H1 (cell line): Measurements from ENCODE around the gene DDA1. TPM values are rescaled to one million over a fixed set of nuclear protein-coding genes. Genes with fewer than 3 reads are reported as not detected.

Experiments
- CTCF ChIA-PET: fragments of 300-600 bp; sonication (Branson Sonifier 250); formaldehyde crosslinking; loops from one replicate; lab custom pipeline; 2021; ENCODE audit not compliant: partially characterized antibody; lab: Charles Lee
- POLR2A ChIA-PET: fragments of 300-600 bp; sonication (Branson Sonifier 250); formaldehyde crosslinking; loops from one replicate; lab custom pipeline; 2021; ENCODE audit warnings: inconsistent platforms; ENCODE audit not compliant: partially characterized antibody; lab: Charles Lee
- DNase-seq, 2 experiments: peaks; one replicate each; pipeline versions ENCODE4 v3.0.0 to v3.0.0-alpha.2; 2010 to 2022; ENCODE audit warnings: low spot score in 2 of 2, low read depth in 1 of 2, mixed read lengths in 1 of 2
- FAIRE-seq: peaks from 2 replicates; lab custom pipeline; 2011; peaks lifted over from hg19 to GRCh38; lab: Jason Lieb, UNC
- H2AFZ ChIP-seq: 2 replicates; pipeline ENCODE4 v1.8.1; 2012; ENCODE audit warnings: low read length, inconsistent platforms
- H2AK5ac ChIP-seq: 2 replicates; pipeline ENCODE4 v1.6.1; 2013; ENCODE audit warnings: low read depth, low read length
- H2BK120ac ChIP-seq: replicated peaks from 2 replicates; pipeline ENCODE3; 2013; ENCODE audit warnings: low read depth, low read length, inconsistent platforms
- H2BK12ac ChIP-seq: 2 replicates; pipeline ENCODE4 v1.6.1; 2013; ENCODE audit warnings: low read depth, low read length
- H2BK15ac ChIP-seq: 2 replicates; pipeline ENCODE4 v1.6.1; 2013; ENCODE audit warnings: low read length
- H2BK20ac ChIP-seq: 2 replicates; pipeline ENCODE4 v1.6.1; 2013; ENCODE audit warnings: low read length
- H2BK5ac ChIP-seq: 2 replicates; pipeline ENCODE4 v1.6.1; 2013; ENCODE audit warnings: low read depth, low read length
- H3K14ac ChIP-seq: 2 replicates; pipeline ENCODE4 v1.6.1; 2013; ENCODE audit warnings: inconsistent platforms; ENCODE audit not compliant: insufficient read length
- H3K18ac ChIP-seq: 2 replicates; pipeline ENCODE4 v1.6.1; 2013; ENCODE audit warnings: low read length; ENCODE audit errors: extremely low read depth
- H3K23ac ChIP-seq: 2 replicates; pipeline ENCODE4 v1.6.1; 2013; ENCODE audit warnings: inconsistent platforms; ENCODE audit not compliant: insufficient read length
- H3K23me2 ChIP-seq: 2 replicates; pipeline ENCODE4 v1.6.1; 2013; ENCODE audit warnings: low read depth, low read length
- H3K27ac ChIP-seq: 2 replicates; pipeline ENCODE4 v1.6.1; 2011; ENCODE audit warnings: low read depth, low read length, inconsistent platforms
- H3K27me3 ChIP-seq, 4 experiments: replicated peaks in 1 of 4; 1 replicate in 1 of 4; 2 replicates in 3 of 4; pipeline versions ENCODE4 v1.6.1 to v1.8.1; 2011 to 2013; ENCODE audit warnings: low read length in 3 of 4, mild to moderate bottlenecking in 3 of 4, inconsistent platforms in 2 of 4, mixed read lengths in 2 of 4, moderate library complexity in 1 of 4; ENCODE audit not compliant: control insufficient read depth in 3 of 4, insufficient read depth in 3 of 4; ENCODE audit errors: extremely low read depth in 1 of 4
- H3K36me3 ChIP-seq, 4 experiments: 2 replicates each; pipeline versions ENCODE4 v1.6.1 to v1.8.1; 2011 to 2013; ENCODE audit warnings: mild to moderate bottlenecking in 4 of 4, low read length in 3 of 4, moderate library complexity in 2 of 4, control low read depth in 1 of 4, inconsistent platforms in 1 of 4; ENCODE audit not compliant: insufficient read depth in 4 of 4, control insufficient read depth in 2 of 4
- H3K4ac ChIP-seq: replicated peaks from 2 replicates; pipeline ENCODE3; 2013; ENCODE audit warnings: low read length, low read depth, mixed read lengths, inconsistent platforms; ENCODE audit not compliant: insufficient read length
- H3K4me1 ChIP-seq, 4 experiments: replicated peaks in 1 of 4; 1 replicate in 1 of 4; 2 replicates in 3 of 4; pipeline versions ENCODE4 v1.6.1 to v1.8.1; 2011 to 2013; ENCODE audit warnings: low read length in 3 of 4, inconsistent platforms in 2 of 4, mixed read lengths in 1 of 4; ENCODE audit not compliant: insufficient read depth in 4 of 4, control insufficient read depth in 3 of 4
- H3K4me2 ChIP-seq, 2 experiments: 2 replicates each; pipeline versions ENCODE4 v1.6.1 to v1.8.1; 2011 to 2013; ENCODE audit warnings: low read depth in 2 of 2, low read length in 2 of 2, control low read depth in 1 of 2, inconsistent platforms in 1 of 2, mild to moderate bottlenecking in 1 of 2; ENCODE audit not compliant: insufficient read depth in 1 of 2
- H3K4me3 ChIP-seq, 4 experiments: fragments of 200-600, 300-600 bp in 1 of 4; sonication (generic), shearing (Covaris generic), sonication (Bioruptor Twin) in 1 of 4; 2 replicates each; pipeline versions ENCODE4 v1.5.1 to v1.8.1; 2011 to 2016; ENCODE audit warnings: low read length in 4 of 4, low read depth in 3 of 4, control low read depth in 2 of 4, inconsistent platforms in 2 of 4, mild to moderate bottlenecking in 2 of 4, mixed read lengths in 1 of 4, moderate library complexity in 1 of 4; ENCODE audit not compliant: insufficient read depth in 2 of 4; ENCODE audit errors: extremely low read depth in 1 of 4
- H3K56ac ChIP-seq: replicated peaks from 2 replicates; pipeline ENCODE3; 2013; ENCODE audit warnings: low read depth, mild to moderate bottlenecking, mixed read lengths, low read length, inconsistent platforms; ENCODE audit not compliant: insufficient read length
- H3K79me1 ChIP-seq: 2 replicates; pipeline ENCODE4 v1.6.1; 2013; ENCODE audit warnings: low read depth, low read length, control low read depth
- H3K79me2 ChIP-seq, 2 experiments: 2 replicates each; pipeline versions ENCODE4 v1.6.1 to v1.8.1; 2012 to 2013; ENCODE audit warnings: low read length in 2 of 2, mild to moderate bottlenecking in 2 of 2, inconsistent platforms in 1 of 2; ENCODE audit not compliant: insufficient read depth in 2 of 2, control insufficient read depth in 1 of 2
- H3K9ac ChIP-seq, 4 experiments: replicated peaks in 1 of 4; 1 replicate in 1 of 4; 2 replicates in 3 of 4; pipeline versions ENCODE4 v1.6.1 to v1.8.1; 2011 to 2013; ENCODE audit warnings: low read depth in 3 of 4, low read length in 3 of 4, control low read depth in 2 of 4, mild to moderate bottlenecking in 2 of 4, moderate library complexity in 2 of 4, inconsistent platforms in 1 of 4; ENCODE audit errors: extremely low read depth in 1 of 4
- H3K9me3 ChIP-seq, 2 experiments: 2 replicates each; pipeline versions ENCODE4 v1.6.1 to v1.8.1; 2012 to 2013; ENCODE audit warnings: mild to moderate bottlenecking in 2 of 2, moderate library complexity in 2 of 2, control low read depth in 1 of 2, inconsistent platforms in 1 of 2, low read depth in 1 of 2, low read length in 1 of 2, mixed read lengths in 1 of 2; ENCODE audit not compliant: insufficient read depth in 2 of 2
- H4K20me1 ChIP-seq, 2 experiments: replicated peaks in 1 of 2; 2 replicates each; pipeline versions ENCODE3 to v1.8.1; 2011 to 2013; ENCODE audit warnings: inconsistent platforms in 2 of 2, low read length in 2 of 2, mild to moderate bottlenecking in 1 of 2; ENCODE audit not compliant: insufficient read depth in 2 of 2, control insufficient read depth in 1 of 2
- H4K5ac ChIP-seq: 2 replicates; pipeline ENCODE4 v1.6.1; 2013; ENCODE audit warnings: low read length, low read depth, mixed read lengths, inconsistent platforms; ENCODE audit not compliant: insufficient read length
- H4K8ac ChIP-seq: 2 replicates; pipeline ENCODE4 v1.8.0; 2013; ENCODE audit warnings: mild to moderate bottlenecking, moderate library complexity, low read length, inconsistent platforms; ENCODE audit not compliant: insufficient read depth; ENCODE audit errors: extremely low read depth
- H4K91ac ChIP-seq: replicated peaks from 2 replicates; pipeline ENCODE3; 2013; ENCODE audit warnings: low read length, mixed read lengths, inconsistent platforms; ENCODE audit not compliant: insufficient read length
- CHD2 ChIP-seq: IDR thresholded peaks from 2 replicates; pipeline ENCODE4 v1.6.1; 2012; ENCODE audit warnings: low read length, improper control_type of control experiment
- CTBP2 ChIP-seq: IDR thresholded peaks from 2 replicates; pipeline ENCODE4 v1.7.0; 2011; ENCODE audit warnings: borderline replicate concordance, mild to moderate bottlenecking, moderate library complexity, mixed read lengths, low read length; ENCODE audit not compliant: insufficient read depth, insufficient read length
- FOSL1 ChIP-seq: IDR thresholded peaks from 2 replicates; pipeline ENCODE4 v1.6.1; 2011; ENCODE audit warnings: mild to moderate bottlenecking, low read depth, low read length, moderate library complexity; ENCODE audit not compliant: insufficient read depth
- GABPA ChIP-seq: IDR thresholded peaks from 2 replicates; pipeline ENCODE4 v1.6.1; 2011; ENCODE audit warnings: mild to moderate bottlenecking, low read length, moderate library complexity, borderline replicate concordance; ENCODE audit not compliant: insufficient read depth
- MAFK ChIP-seq: IDR thresholded peaks from 2 replicates; pipeline ENCODE4 v1.6.1; 2012; ENCODE audit warnings: low read depth, mild to moderate bottlenecking, improper control_type of control experiment, low read length
- POLR2A ChIP-seq, 2 experiments: IDR thresholded peaks; 1 replicate in 1 of 2; 2 replicates in 1 of 2; pipeline ENCODE4 v1.6.1; 2011; ENCODE audit warnings: low read depth in 2 of 2, low read length in 2 of 2, mild to moderate bottlenecking in 2 of 2; ENCODE audit errors: control extremely low read depth in 1 of 2
- POLR2AphosphoS5 ChIP-seq: IDR thresholded peaks from 2 replicates; pipeline ENCODE4 v1.6.1; 2011; ENCODE audit warnings: low read depth, low read length
- RXRA ChIP-seq: IDR thresholded peaks from 2 replicates; pipeline ENCODE4 v1.6.1; 2011; ENCODE audit warnings: low read depth, mild to moderate bottlenecking, low read length, moderate library complexity; ENCODE audit not compliant: insufficient read depth
- SIN3A ChIP-seq, 2 experiments: IDR thresholded peaks in 1 of 2; conservative IDR thresholded peaks in 1 of 2; 2 replicates each; pipeline ENCODE4 v1.6.1; 2011 to 2012; ENCODE audit warnings: low read length in 2 of 2, improper control_type of control experiment in 1 of 2, low read depth in 1 of 2, mild to moderate bottlenecking in 1 of 2
- SP1 ChIP-seq: IDR thresholded peaks from 2 replicates; pipeline ENCODE4 v1.6.1; 2011; ENCODE audit warnings: low read depth, low read length
- YY1 ChIP-seq: IDR thresholded peaks from 2 replicates; pipeline ENCODE4 v1.6.1; 2011; ENCODE audit warnings: low read depth, mild to moderate bottlenecking, low read length
- WGBS, 2 experiments: shearing (Covaris generic) in 1 of 2; methylation state at CpG; one replicate each; pipeline versions ENCODE4 v1.1.6 to v1.1.7; 2013 to 2015; ENCODE audit warnings: low lambda C conversion rate in 2 of 2, mixed read lengths in 2 of 2, inconsistent platforms in 1 of 2, low coverage in 1 of 2, missing lambda C conversion rate in 1 of 2; ENCODE audit not compliant: insufficient replicate concordance in 2 of 2, insufficient coverage in 1 of 2, insufficient read length in 1 of 2; ENCODE audit errors: extremely low coverage in 1 of 2, missing lambda C conversion rate in 1 of 2; 5-methylcytosine and 5-hydroxymethylcytosine counted together
- polyA plus RNA-seq, 7 experiments: library from polyadenylated mRNA; depleted of rRNA in 3 of 7; stranded (reverse) in 5 of 7; unstranded in 2 of 7; fragments of >200 nt in 5 of 7; fragments of 200-250 nt in 2 of 7; gene quantifications; 1 replicate in 5 of 7; 2 replicates in 1 of 7; 4 replicates in 1 of 7; pipeline versions ENCODE4 v1.2.1 to v1.2.3, GENCODE V29; 2011 to 2013; ENCODE audit warnings: missing spikeins in 2 of 7, mixed read lengths in 2 of 7
- total RNA-seq: library from RNA; stranded (reverse); fragmentation: NEBNext Ultra II Directional; extraction: Animal tissue kit (Norgen Biotek cat#: 25700); gene quantifications from 2 replicates; pipeline ENCODE4 v1.2.1, GENCODE V29; 2021

DDA1 gene
- total and polyA plus RNA-seq, 2 of the 8 experiments (the other 6 are each of a cell fraction or from before 2014, with no cell fraction given): 29.2 to 34.5 TPM

DNA sequence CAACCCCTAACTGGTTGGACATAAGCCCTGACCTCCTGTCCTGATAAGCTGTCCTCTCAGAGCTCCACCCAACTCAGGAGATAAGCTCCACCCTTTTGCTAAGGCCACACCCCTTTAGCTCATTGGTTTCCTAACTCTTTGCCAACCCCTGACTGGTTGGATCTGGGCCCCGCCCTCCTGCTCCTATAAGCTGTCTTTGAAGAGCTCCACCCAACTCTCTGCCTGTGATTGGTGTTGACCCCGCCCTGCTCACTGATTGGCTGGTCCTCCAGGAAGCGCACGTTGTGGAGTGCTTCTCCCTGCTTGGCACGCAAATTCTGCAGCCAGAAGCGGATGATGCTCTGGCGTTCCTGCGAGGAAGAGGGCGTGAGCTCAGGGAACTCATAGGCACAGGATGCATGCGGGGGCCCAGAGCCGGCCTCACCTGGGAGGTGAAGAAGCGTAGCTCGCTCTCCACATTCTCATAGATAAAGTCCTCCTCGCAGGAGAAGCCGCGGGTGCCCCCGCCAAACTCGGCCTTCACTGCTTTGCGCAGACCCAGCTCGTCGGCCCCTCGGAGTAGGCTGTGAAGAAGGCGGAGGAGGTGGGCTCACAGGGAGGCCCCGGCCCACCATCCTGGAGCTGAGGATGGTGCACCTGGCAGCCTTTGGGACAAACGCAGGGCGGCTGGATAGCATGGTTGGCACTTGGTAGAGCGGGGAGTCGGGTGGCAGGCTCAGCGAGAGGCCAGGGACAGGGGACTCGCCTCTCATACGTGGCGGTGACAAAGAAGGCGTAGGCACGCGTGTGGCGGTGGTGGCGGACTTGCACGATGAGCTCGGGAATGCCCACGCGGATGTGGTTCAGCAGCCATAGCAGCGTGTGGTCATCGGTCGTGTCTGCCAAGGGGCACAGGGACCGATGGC lies 23.6 kb downstream of the DDA1 start:
- H3K36me3 ChIP-seq: no peaks in the 10 kb centered on the region
- peak overlapping the region; percentile 53; the same call in 1 of the 2 replicates for H2BK15ac ChIP-seq
- no peak overlapping the region for H2AFZ ChIP-seq
- H2BK12ac ChIP-seq: peak overlapping the region; percentile 97; the same call in 1 of the 2 replicates
- peaks cover 22% of the 10 kb centered on the region for H3K23me2 ChIP-seq
- FAIRE-seq (peak; percentile 71), DNase-seq (peak; percentile 62 to 77)
- 0 out of 2 replicates have a peak, but pooled peaks cover 2% of the 10 kb centered on the region for H3K79me1 ChIP-seq
- no peaks in the 10 kb centered on the region; a peak in 1 of 7 replicates for H3K27me3 ChIP-seq
- H3K4ac ChIP-seq: peak overlapping the region; percentile 54
- H3K4me1 ChIP-seq: peaks cover 0 to 23% (median 17%) of the 10 kb centered on the region in 4 experiments; a peak in 6 of 7 replicates
- peak overlapping the region; percentile 60; the same call in 1 of the 2 replicates for H2BK5ac ChIP-seq
- H3K4me2 ChIP-seq: peak overlapping the region; percentile 29 to 71; a peak in 3 of 4 replicates
- peak overlapping the region; percentile 79 for H4K91ac ChIP-seq
- H3K79me2 ChIP-seq: no peaks in the 10 kb centered on the region
- no peak overlapping the region for H4K5ac ChIP-seq
- H3K9me3 ChIP-seq: no peaks in the 10 kb centered on the region
- H3K27ac ChIP-seq: no peak overlapping the region
- H2BK20ac ChIP-seq: no peak overlapping the region
- H3K23ac ChIP-seq: no peak overlapping the region
- peak overlapping the region; percentile 37 for H2BK120ac ChIP-seq
- peak overlapping the region in 3 of 4 experiments; percentile 2 to 21 (median 4); a peak in 2 of 8 replicates for H3K4me3 ChIP-seq
- ChIA-PET CTCF (interaction anchor here (0.6 to 3.0 kb wide), 21 partner anchors 10 to 234 kb away, joined by 3 to 14 read pairs (median 4); partner anchors contain the start of genes DDA1 and MRPL34), POLR2A (interaction anchor here (0.5 to 17.1 kb wide), 11 partner anchors 7 to 1583 kb away, joined by 3 to 329 read pairs (median 5); partner anchors contain the start of genes ABHD8, ANKLE1, DDA1 and MRPL34)
- no peak overlapping the region for H3K9ac ChIP-seq
- H3K56ac ChIP-seq: no peak overlapping the region
- H4K8ac ChIP-seq: peak overlapping the region; percentile 43; the same call in 1 of the 2 replicates
- 94% methylated on average over 45 of the region's 45 CpGs; no CpG with 5 or more reads in 1 of the 2 experiments for WGBS, 2 experiments
- H4K20me1 ChIP-seq: peaks cover 0 to 14% of the 10 kb centered on the region in 2 experiments
- H2AK5ac ChIP-seq: no peak overlapping the region
- no peak overlapping the region; the same call in 1 of the 2 replicates for H3K18ac ChIP-seq
- no peak overlapping the region for H3K14ac ChIP-seq
- TF ChIP-seq POLR2A (IDR thresholded peaks at IDR 0.05; ENCODE audit: control extremely low read depth in 1 of 2, low read depth in 2 of 2, low read length in 2 of 2): no peak
- 0 out of 2 replicates have a peak, but pooled peaks have one; percentile 4 for TF ChIP-seq POLR2AphosphoS5
- TF ChIP-seq RXRA: no peak
- no peak for TF ChIP-seq FOSL1
- TF ChIP-seq SIN3A (conservative IDR thresholded peaks at IDR 0.05 in 1 of 2, IDR thresholded peaks at IDR 0.05 in 1 of 2; ENCODE audit: low read depth in 1 of 2, low read length in 2 of 2): no peak; a peak in 1 of 4 replicates
- no peak for TF ChIP-seq GABPA
- no peak for TF ChIP-seq YY1
- no peak for TF ChIP-seq MAFK
- TF ChIP-seq CTBP2: no peak
- TF ChIP-seq SP1: peak; percentile 91
- TF ChIP-seq CHD2: peak; percentile 66
